PC-9 (cell line): ENCODE data around the gene TGFBR3.

Experiments used
- EZH2 ChIP-seq: fragments of 200-600 bp; sonication (generic); IDR thresholded peaks from 2 replicates; pipeline ENCODE4 v1.8.0; 2017; ENCODE audit warnings: antibody characterized with exemption, low read depth
- TF ChIP-seq, protein P1 (sequence below): fragments of 200-600 bp; sonication (generic); conservative IDR thresholded peaks from 2 replicates; pipeline ENCODE4 v1.6.1; 2017; ENCODE audit warnings: mixed run types, antibody characterized with exemption, mild to moderate bottlenecking, moderate library complexity

DNA sequence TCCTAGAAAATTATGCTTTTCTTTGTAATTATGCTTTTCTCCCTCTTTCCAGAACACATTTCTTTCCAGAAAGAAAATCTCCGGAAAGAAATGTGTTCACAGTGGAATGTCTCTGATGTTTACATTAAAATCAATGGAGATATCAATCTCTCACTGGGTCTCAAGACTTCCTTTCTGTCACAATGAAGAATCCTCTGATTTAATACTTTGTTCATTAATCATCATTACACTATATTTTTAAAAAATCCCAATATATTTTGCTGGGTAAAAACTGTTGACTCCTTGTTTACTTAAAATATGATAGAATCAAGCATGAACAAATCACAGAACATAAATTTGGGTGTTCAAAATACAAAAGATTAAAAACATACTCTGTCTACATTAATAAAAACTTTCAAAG is 26.3 kb upstream of the TGFBR3 start:
- TF ChIP-seq, protein P1, sequence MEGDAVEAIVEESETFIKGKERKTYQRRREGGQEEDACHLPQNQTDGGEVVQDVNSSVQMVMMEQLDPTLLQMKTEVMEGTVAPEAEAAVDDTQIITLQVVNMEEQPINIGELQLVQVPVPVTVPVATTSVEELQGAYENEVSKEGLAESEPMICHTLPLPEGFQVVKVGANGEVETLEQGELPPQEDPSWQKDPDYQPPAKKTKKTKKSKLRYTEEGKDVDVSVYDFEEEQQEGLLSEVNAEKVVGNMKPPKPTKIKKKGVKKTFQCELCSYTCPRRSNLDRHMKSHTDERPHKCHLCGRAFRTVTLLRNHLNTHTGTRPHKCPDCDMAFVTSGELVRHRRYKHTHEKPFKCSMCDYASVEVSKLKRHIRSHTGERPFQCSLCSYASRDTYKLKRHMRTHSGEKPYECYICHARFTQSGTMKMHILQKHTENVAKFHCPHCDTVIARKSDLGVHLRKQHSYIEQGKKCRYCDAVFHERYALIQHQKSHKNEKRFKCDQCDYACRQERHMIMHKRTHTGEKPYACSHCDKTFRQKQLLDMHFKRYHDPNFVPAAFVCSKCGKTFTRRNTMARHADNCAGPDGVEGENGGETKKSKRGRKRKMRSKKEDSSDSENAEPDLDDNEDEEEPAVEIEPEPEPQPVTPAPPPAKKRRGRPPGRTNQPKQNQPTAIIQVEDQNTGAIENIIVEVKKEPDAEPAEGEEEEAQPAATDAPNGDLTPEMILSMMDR: no peak
- TF ChIP-seq EZH2: no peak
